SK-N-SH (cell line): ENCODE measurements around the gene IGF2.

Source experiments
- ELF1 ChIP-seq: IDR thresholded peaks from 2 replicates; pipeline ENCODE4 v1.4.0; 2012
- EZH2phosphoT487 ChIP-seq: fragments of 200-600 bp; sonication (generic); IDR thresholded peaks from 2 replicates; pipeline ENCODE4 v1.6.1; 2017; ENCODE audit warnings: low read depth, mixed run types, mild to moderate bottlenecking, antibody characterized with exemption, moderate library complexity, borderline replicate concordance
- RAD21 ChIP-seq: IDR thresholded peaks from 2 replicates; pipeline ENCODE4 v1.6.1; 2012; ENCODE audit warnings: mild to moderate bottlenecking, low read length
- RXRA ChIP-seq: IDR thresholded peaks from 2 replicates; pipeline ENCODE4 v1.4.0; 2012; ENCODE audit warnings: low read depth, mild to moderate bottlenecking, borderline replicate concordance
- TF ChIP-seq, protein P1 (sequence below): fragments of 150-350 bp; IDR thresholded peaks from 2 replicates; pipeline ENCODE4 v1.6.1; 2017; ENCODE audit warnings: antibody characterized with exemption, low read length, low read depth, borderline replicate concordance
- TF ChIP-seq, protein P2 (sequence below): fragments of 200-600 bp; sonication (generic); IDR thresholded peaks from 2 replicates; pipeline ENCODE4 v1.6.1; 2017; ENCODE audit warnings: antibody characterized with exemption, mild to moderate bottlenecking, moderate library complexity
- TF ChIP-seq, protein P3 (sequence below): IDR thresholded peaks from 2 replicates; pipeline ENCODE4 v1.4.0; 2012; ENCODE audit warnings: low read depth

DNA sequence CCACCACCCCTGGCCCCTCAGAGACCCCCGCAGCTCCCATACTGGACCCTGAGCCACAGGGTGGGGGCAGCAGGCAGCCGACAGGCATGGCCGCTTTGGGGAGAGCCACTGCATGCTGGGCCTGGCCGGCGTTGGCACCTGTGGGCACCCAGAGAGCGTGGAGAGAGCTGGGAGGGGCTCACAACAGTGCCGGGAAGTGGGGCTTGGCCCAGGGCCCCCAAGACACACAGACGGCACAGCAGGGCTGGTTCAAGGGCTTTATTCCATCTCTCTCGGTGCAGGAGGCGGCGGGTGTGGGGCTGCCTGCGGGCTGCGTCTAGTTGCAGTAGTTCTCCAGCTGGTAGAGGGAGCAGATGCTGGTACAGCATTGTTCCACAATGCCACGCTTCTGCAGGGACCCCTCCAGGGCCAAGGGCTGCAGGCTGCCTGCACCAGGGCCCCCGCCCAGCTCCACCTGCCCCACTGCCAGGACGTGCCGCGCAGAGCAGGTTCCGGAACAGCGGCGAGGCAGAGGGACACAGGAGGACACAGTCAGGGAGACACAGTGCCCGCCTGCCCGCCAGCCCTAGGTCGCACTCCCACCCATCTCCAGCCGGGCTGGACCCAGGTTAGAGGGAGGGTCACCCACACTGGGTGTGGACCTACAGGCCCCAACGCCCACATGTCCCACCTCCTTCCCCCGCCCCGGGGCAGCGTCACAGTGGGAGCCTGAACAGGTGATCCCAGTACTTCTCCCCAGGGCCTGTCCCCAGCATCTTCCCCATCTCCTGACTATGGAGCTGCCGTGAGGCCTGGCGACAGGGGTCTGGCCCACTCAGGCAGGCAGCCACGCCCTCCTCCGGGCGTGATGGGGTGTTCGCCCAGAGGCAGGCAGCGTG is 20.6 kb upstream of the IGF2 start:
- TF ChIP-seq, protein P1, sequence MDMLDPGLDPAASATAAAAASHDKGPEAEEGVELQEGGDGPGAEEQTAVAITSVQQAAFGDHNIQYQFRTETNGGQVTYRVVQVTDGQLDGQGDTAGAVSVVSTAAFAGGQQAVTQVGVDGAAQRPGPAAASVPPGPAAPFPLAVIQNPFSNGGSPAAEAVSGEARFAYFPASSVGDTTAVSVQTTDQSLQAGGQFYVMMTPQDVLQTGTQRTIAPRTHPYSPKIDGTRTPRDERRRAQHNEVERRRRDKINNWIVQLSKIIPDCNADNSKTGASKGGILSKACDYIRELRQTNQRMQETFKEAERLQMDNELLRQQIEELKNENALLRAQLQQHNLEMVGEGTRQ, result no peak
- TF ChIP-seq RXRA, result no peak
- TF ChIP-seq EZH2phosphoT487, result no peak
- TF ChIP-seq RAD21, result no peak
- TF ChIP-seq ELF1, result no peak
- TF ChIP-seq, protein P2, sequence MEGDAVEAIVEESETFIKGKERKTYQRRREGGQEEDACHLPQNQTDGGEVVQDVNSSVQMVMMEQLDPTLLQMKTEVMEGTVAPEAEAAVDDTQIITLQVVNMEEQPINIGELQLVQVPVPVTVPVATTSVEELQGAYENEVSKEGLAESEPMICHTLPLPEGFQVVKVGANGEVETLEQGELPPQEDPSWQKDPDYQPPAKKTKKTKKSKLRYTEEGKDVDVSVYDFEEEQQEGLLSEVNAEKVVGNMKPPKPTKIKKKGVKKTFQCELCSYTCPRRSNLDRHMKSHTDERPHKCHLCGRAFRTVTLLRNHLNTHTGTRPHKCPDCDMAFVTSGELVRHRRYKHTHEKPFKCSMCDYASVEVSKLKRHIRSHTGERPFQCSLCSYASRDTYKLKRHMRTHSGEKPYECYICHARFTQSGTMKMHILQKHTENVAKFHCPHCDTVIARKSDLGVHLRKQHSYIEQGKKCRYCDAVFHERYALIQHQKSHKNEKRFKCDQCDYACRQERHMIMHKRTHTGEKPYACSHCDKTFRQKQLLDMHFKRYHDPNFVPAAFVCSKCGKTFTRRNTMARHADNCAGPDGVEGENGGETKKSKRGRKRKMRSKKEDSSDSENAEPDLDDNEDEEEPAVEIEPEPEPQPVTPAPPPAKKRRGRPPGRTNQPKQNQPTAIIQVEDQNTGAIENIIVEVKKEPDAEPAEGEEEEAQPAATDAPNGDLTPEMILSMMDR, result no peak
- TF ChIP-seq, protein P3, sequence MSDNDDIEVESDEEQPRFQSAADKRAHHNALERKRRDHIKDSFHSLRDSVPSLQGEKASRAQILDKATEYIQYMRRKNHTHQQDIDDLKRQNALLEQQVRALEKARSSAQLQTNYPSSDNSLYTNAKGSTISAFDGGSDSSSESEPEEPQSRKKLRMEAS, result no peak
